Endothelial cell of umbilical vein (primary cell): ENCODE data around the gene MAGI3. TPM values are rescaled to one million over a fixed set of nuclear protein-coding genes. Genes with fewer than 3 reads are reported as not detected.

ENCODE experiments used
- BruUV-seq: library from RNA; stranded (reverse); fragments of 400-500 nt; replicated peaks from 2 replicates; lab custom pipeline; 2021; lab: Mats Ljungman, UMichigan
- CTCF ChIA-PET: fragments of 300-600, 350-600 bp; sonication (Branson Sonifier 250); formaldehyde crosslinking; loops from one replicate; lab custom pipeline; 2021; ENCODE audit warnings: antibody characterized with exemption, inconsistent platforms; lab: Charles Lee
- POLR2A ChIA-PET: fragments of 300-600, 350-600 bp; sonication (Branson Sonifier 250); formaldehyde crosslinking; loops from one replicate; lab custom pipeline; 2021; ENCODE audit warnings: antibody characterized with exemption, inconsistent platforms; lab: Charles Lee
- DNase-seq: peaks from one replicate; pipeline ENCODE4 v3.0.0-alpha.2; 2011; ENCODE audit warnings: low read depth, low spot score
- FAIRE-seq: peaks from 2 replicates; lab custom pipeline; 2011; peaks lifted over from hg19 to GRCh38; lab: Jason Lieb, UNC
- H2AFZ ChIP-seq: 2 replicates; pipeline ENCODE4 v1.6.0; 2012; ENCODE audit warnings: low read depth, low read length, control low read depth, inconsistent platforms
- H3K27ac ChIP-seq: 2 replicates; pipeline ENCODE4 v1.5.1; 2011; ENCODE audit warnings: low read depth, mild to moderate bottlenecking, control low read depth, low read length, moderate library complexity; ENCODE audit not compliant: insufficient read depth
- H3K27me3 ChIP-seq, 2 experiments: 2 replicates each; pipeline versions ENCODE4 v1.6.0 to v1.6.1; 2011; ENCODE audit warnings: low read length in 2 of 2, mixed read lengths in 1 of 2; ENCODE audit not compliant: control insufficient read depth in 2 of 2, insufficient read depth in 2 of 2
- H3K36me3 ChIP-seq, 2 experiments: 2 replicates in 1 of 2; 3 replicates in 1 of 2; pipeline ENCODE4 v1.5.1; 2011; ENCODE audit warnings: low read length in 2 of 2, mild to moderate bottlenecking in 1 of 2, moderate library complexity in 1 of 2; ENCODE audit not compliant: control insufficient read depth in 2 of 2, insufficient read depth in 2 of 2; ENCODE audit errors: extremely low read depth in 1 of 2
- H3K4me1 ChIP-seq: 3 replicates; pipeline ENCODE4 v1.5.1; 2011; ENCODE audit warnings: mild to moderate bottlenecking, low read length; ENCODE audit not compliant: control insufficient read depth, insufficient read depth; ENCODE audit errors: extremely low read depth
- H3K4me2 ChIP-seq: 2 replicates; pipeline ENCODE4 v1.6.1; 2011; ENCODE audit warnings: low read length, control low read depth, mixed read lengths; ENCODE audit not compliant: insufficient read depth
- H3K4me3 ChIP-seq, 3 experiments: fragments of 200-600 bp in 1 of 3; sonication (generic), shearing (Covaris generic) in 1 of 3; replicated peaks in 1 of 3; 2 replicates each; pipeline ENCODE4 v1.5.1; 2011 to 2016; ENCODE audit warnings: control low read depth in 3 of 3, low read length in 3 of 3, mild to moderate bottlenecking in 2 of 3, inconsistent platforms in 1 of 3, low read depth in 1 of 3, moderate library complexity in 1 of 3; ENCODE audit not compliant: insufficient read depth in 1 of 3
- H3K79me2 ChIP-seq: 2 replicates; pipeline ENCODE4 v1.6.0; 2012; ENCODE audit warnings: low read length, inconsistent platforms; ENCODE audit not compliant: control insufficient read depth, insufficient read depth
- H3K9ac ChIP-seq: replicated peaks from 2 replicates; pipeline ENCODE3; 2011; ENCODE audit warnings: low read length, control low read depth; ENCODE audit not compliant: insufficient read depth; ENCODE audit errors: extremely low read depth
- H3K9me1 ChIP-seq: replicated peaks from 3 replicates; pipeline ENCODE4 v1.6.0; 2011; ENCODE audit warnings: mild to moderate bottlenecking, low read length; ENCODE audit not compliant: control insufficient read depth, insufficient read depth; ENCODE audit errors: extremely low read depth
- H3K9me3 ChIP-seq: replicated peaks from 2 replicates; pipeline ENCODE4 v1.5.1; 2012; ENCODE audit warnings: low read length, inconsistent platforms; ENCODE audit not compliant: control insufficient read depth, insufficient read depth
- H4K20me1 ChIP-seq: replicated peaks from 2 replicates; pipeline ENCODE3; 2011; ENCODE audit warnings: mild to moderate bottlenecking, low read length; ENCODE audit not compliant: control insufficient read depth, insufficient read depth; ENCODE audit errors: extremely low read depth
- CTCF ChIP-seq, 2 donors: IDR thresholded peaks; 1 replicate in 1 of 2; 2 replicates in 1 of 2; pipeline ENCODE4 v1.5.1; 2011; ENCODE audit warnings: low read length in 2 of 2, mild to moderate bottlenecking in 2 of 2, moderate library complexity in 2 of 2, control low read depth in 1 of 2, inconsistent platforms in 1 of 2, low read depth in 1 of 2; ENCODE audit not compliant: insufficient read depth in 1 of 2; ENCODE audit errors: extremely low read depth in 1 of 2
- EZH2 ChIP-seq: IDR thresholded peaks from 2 replicates; pipeline ENCODE4 v1.6.1; 2012; ENCODE audit warnings: borderline replicate concordance, low read depth, mild to moderate bottlenecking, moderate library complexity, low read length, inconsistent platforms; ENCODE audit not compliant: severe bottlenecking
- FOS ChIP-seq: IDR thresholded peaks from 2 replicates; pipeline ENCODE4 v1.6.1; 2011; ENCODE audit warnings: mild to moderate bottlenecking, low read length, moderate library complexity, borderline replicate concordance; ENCODE audit not compliant: insufficient read depth
- GATA2 ChIP-seq: IDR thresholded peaks from 2 replicates; pipeline ENCODE4 v1.7.0; 2011; ENCODE audit warnings: low read depth, mild to moderate bottlenecking, moderate library complexity, mixed read lengths, low read length; ENCODE audit not compliant: insufficient read length, insufficient read depth
- JUN ChIP-seq: IDR thresholded peaks from 2 replicates; pipeline ENCODE4 v1.6.1; 2011; ENCODE audit warnings: borderline replicate concordance, low read depth; ENCODE audit not compliant: insufficient read length, insufficient read depth
- MAX ChIP-seq: IDR thresholded peaks from 2 replicates; pipeline ENCODE4 v1.6.1; 2011; ENCODE audit not compliant: insufficient read depth, insufficient read length
- MYC ChIP-seq: IDR thresholded peaks from one replicate; pipeline ENCODE4 v1.6.1; 2011; ENCODE audit warnings: mild to moderate bottlenecking, low read depth, low read length
- POLR2A ChIP-seq: IDR thresholded peaks from 2 replicates; pipeline ENCODE4 v1.6.1; 2012; ENCODE audit warnings: low read depth, mild to moderate bottlenecking, control low read depth, low read length
- POLR2AphosphoS5 ChIP-seq: IDR thresholded peaks from 2 replicates; pipeline ENCODE4 v1.6.1; 2012; ENCODE audit warnings: low read depth, mild to moderate bottlenecking, control low read depth, low read length, moderate library complexity; ENCODE audit not compliant: insufficient read depth
- dilution Hi-C: fragments of 300-500 bp; cut with MboI; formaldehyde crosslinking; loops from one replicate; pipeline ENCODE4 v1.15.0; 2019; ENCODE audit warnings: low sequenced_read_pairs; ENCODE audit not compliant: extremely low pct_ligation_motif_present
- intact Hi-C: fragments of 100-400 bp; cut with micrococcal nuclease; formaldehyde crosslinking; loops from one replicate; pipeline ENCODE4 v1.10.0; 2022
- polyA plus RNA-seq, 4 experiments: library from polyadenylated mRNA; depleted of rRNA in 3 of 4; stranded (reverse) in 3 of 4; unstranded in 1 of 4; fragments of >200 nt; gene quantifications; 2 replicates each; pipeline versions ENCODE4 v1.2.1 to v1.2.3, GENCODE V29; 2011 to 2012; ENCODE audit warnings: missing spikeins in 1 of 4
- total RNA-seq: library from RNA; stranded (reverse); gene quantifications from 2 replicates; pipeline ENCODE4 v1.2.3, GENCODE V29; 2021

The MAGI3 gene
- total and polyA plus RNA-seq, 2 donors (not counting 3 experiments of a cell fraction or from before 2014, with no cell fraction given): 2.8 to 16.1 TPM

- H3K79me2 ChIP-seq: peaks cover 5% of the 10 kb centered on the region
- no peak overlapping the region for H3K9ac ChIP-seq
- H3K27ac ChIP-seq: no peak overlapping the region
- no peaks in the 10 kb centered on the region for H3K9me1 ChIP-seq
- H3K36me3 ChIP-seq: no peaks in the 10 kb centered on the region
- no peak for DNase-seq
- TF ChIP-seq JUN (no peak), MAX (no peak), GATA2 (no peak), POLR2A (no peak), EZH2 (no peak), POLR2AphosphoS5 (no peak), FOS (no peak), CTCF (IDR thresholded peaks at IDR 0.05; ENCODE audit: extremely low read depth in 1 of 2, insufficient read depth in 1 of 2, low read depth in 1 of 2, low read length in 2 of 2) (no peak), MYC (no peak)
- no peaks in the 10 kb centered on the region for H3K27me3 ChIP-seq
- H3K4me1 ChIP-seq: no peaks in the 10 kb centered on the region
- no peak overlapping the region for H3K4me2 ChIP-seq
- no peak overlapping the region for H2AFZ ChIP-seq
- FAIRE-seq: no peak
- H4K20me1 ChIP-seq: no peaks in the 10 kb centered on the region
- ChIA-PET POLR2A (no interaction called here), CTCF (no interaction called here)
- intact Hi-C loops: no loop called here
- BruUV-seq: no TSS peak
- H3K9me3 ChIP-seq: no peaks in the 10 kb centered on the region
- no peak overlapping the region for H3K4me3 ChIP-seq
- dilution Hi-C loops: no loop called here
These were observed 150.0 kb downstream of the MAGI3 start for GRCh38 chr1:113540335-113540734.
